ENCODE data around the gene GUCA2A. TPM values are rescaled to one million over a fixed set of nuclear protein-coding genes. Genes with fewer than 3 reads are reported as not detected.

Gene GUCA2A
- total RNA-seq, 1 donor from 2014 or later, result not detected

GRCh38 chr1:42179275-42179674, 14.7 kb upstream of the GUCA2A start:
- ATAC-seq, result no peak
- intact Hi-C loops (cut with DNase I), result loop anchor here (10.0 kb wide), 3 partner anchors 276 to 496 kb away; partner anchors contain the start of genes PPCS and ZMYND12
- DNase-seq (ENCODE audit: missing footprints), result no peak

DNA sequence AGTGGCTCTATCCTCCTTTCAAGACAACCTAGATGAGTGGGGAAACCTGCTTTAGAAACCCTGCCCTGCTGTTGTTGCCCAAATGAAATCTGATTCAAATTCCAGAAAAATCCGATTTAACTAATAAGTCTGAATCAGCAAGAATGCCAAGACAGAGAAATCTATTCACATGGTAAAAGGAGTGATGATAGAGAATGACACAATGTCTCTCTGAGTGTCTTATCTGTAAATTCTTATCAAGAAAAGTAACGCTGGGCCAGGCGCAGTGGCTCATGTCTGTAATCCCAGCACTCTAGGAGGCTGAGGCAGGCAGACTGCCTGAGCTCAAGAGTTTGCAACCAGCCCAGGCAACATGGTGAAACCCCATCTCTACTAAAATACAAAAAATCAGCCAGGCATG, 13.7 kb upstream of the GUCA2A start:
- DNase-seq (ENCODE audit: missing footprints) (no peak), ATAC-seq (no peak)
- intact Hi-C loops (cut with DNase I), result loop anchor here (10.0 kb wide), 3 partner anchors 277 to 497 kb away; partner anchors contain the start of genes PPCS and ZMYND12

DNA sequence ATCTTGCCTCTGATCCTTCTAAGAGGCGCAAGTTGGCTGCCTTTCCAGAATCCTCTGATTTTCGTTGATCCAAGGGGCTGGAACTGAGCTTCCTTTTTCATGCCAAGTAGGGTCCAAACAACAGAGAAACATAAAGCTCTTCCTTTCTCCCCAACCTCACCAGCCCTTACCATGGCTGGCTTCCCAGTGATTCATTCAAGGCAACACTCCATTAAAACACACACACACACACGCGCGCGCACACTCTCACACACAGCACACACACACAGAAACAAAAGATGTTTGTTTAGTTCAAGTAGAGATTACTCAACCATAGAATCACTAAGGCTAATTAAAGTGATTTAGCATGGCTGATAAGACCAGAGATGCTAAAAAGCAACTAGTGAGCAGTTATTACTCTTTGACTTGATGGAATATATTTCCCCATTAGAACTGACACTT, 13.0 kb upstream of the GUCA2A start:
- intact Hi-C loops (cut with DNase I), result loop anchor here (10.0 kb wide), 3 partner anchors 277 to 497 kb away; partner anchors contain the start of genes PPCS and ZMYND12
- DNase-seq (ENCODE audit: missing footprints), result no peak
- no peak for ATAC-seq

DNA sequence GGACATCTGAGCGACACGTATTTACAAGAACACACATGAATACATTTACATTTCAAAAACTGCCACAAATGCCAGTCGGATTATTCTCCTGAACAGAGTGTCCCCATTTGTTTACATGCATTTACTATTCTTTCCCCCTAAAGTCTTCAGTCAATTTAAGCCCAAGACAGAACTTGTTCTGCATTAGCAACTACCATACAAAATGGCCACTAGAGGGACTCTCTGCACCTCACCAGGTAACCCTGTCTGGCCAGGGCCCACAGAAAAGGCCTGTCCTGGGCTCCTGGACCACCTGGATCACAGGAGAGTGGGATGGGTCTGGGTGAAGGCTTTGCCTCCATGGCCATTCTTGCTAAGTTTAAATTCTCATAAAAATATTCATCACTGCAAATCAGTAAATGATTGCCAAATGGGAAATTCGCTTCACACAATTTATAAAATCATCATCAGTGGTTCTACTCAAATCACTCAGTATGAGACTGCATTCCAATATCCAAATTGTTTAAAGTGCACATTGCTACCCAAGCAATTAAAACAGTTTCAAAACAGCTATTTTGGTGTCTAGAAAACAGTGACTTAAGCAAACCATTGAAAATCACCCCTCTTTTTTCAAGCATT, 12.5 kb upstream of the GUCA2A start:
- ATAC-seq (no peak), DNase-seq (ENCODE audit: missing footprints) (no peak)
- intact Hi-C loops (cut with DNase I), result loop anchor here (10.0 kb wide), 3 partner anchors 278 to 498 kb away; partner anchors contain the start of genes PPCS and ZMYND12

- ATAC-seq (no peak), DNase-seq (ENCODE audit: missing footprints) (no peak)
- intact Hi-C loops (cut with DNase I), result loop anchor here (10.0 kb wide), 3 partner anchors 279 to 499 kb away; partner anchors contain the start of genes PPCS and ZMYND12
Measured at GRCh38 chr1:42175314-42176054, 10.9 kb upstream of the GUCA2A start.

DNA sequence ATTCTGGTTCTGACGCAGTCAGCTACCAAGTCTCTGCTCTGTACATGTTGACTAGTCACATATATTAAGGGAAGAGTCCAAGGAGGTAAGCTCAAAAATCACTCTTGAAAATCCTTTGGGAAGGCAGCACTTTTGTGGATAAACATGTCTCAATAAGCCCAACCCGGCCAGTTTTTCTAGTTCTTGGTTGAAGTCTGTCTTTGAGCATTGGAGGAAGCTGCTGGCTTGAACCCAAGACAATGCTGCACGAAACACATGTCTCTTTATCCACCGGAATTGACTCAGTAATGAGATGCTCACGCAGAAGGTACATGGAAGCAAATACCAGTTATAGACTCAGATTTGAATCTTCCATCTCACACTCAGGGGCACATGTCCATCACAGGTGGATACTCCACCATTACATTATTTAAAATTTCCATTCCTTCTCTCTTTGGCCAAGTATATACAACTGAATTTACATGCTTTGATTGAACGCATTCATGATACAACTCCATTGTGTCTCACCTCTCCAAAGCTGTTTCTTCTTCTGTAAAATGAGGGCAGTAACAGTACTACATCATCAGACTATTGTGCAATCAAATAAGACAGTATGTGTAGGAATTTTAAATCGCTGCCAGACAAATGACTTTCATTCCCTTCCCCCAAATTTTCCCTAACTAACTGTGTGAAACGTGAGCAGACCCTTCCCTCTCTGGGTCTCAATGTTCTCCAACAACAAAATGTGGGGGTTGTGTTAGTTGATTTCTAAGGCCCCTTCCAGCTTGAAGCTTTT, 9.6 kb upstream of the GUCA2A start:
- DNase-seq (ENCODE audit: missing footprints) (no peak), ATAC-seq (no peak)
- intact Hi-C loops (cut with DNase I), result loop anchor here (1.0 to 10.0 kb wide), 5 partner anchors 163 to 600 kb away; partner anchors contain the start of genes FOXJ3, PPCS and ZMYND12

DNA sequence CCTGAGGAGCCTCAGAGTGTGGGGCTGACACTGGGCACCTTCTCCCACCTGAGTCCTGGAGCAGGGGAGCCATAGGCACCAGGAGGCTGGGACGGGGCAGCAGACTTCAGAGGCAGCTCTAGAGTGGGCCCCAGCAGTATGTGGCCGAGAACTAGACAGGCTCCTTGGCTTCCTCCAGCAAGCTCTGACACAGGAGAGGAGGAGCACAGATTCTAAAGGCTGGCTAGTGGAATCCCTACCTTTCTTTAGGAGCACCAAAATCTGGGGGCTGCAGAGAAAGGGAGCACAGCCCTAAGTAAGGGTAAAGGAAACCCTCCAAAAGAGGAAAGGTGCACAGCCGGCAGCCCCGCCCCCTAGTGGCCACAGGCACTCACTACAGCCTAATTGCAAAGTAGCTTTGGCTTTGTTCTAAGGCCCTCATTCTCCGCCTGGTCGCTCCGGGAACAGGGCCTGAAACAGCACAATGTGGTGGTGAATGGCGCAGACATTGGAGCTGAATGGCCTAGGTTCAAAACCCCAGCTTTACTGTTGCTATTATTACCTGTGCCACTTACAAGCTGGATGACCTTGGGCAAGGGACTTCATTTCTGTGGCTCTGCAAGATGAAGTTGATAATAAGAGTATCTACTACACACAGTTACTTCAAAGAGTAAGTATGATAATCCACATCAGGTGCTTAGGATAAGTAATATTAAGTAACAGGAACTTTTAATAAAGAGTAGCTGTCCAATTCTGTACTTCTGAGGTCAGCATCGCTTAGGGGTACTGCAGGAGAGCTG, 8.8 kb upstream of the GUCA2A start:
- peak; percentile 92 for DNase-seq (ENCODE audit: missing footprints)
- ATAC-seq, result peak; percentile 40
- intact Hi-C loops (cut with DNase I), result loop anchor here (1.0 to 10.0 kb wide), 5 partner anchors 164 to 599 kb away; partner anchors contain the start of genes FOXJ3, PPCS and ZMYND12

GRCh38 chr1:42172381-42173133, 8.0 kb upstream of the GUCA2A start:
- ATAC-seq, result peak; percentile 79
- no peak for DNase-seq (ENCODE audit: missing footprints)
- intact Hi-C loops (cut with DNase I), result loop anchor here (1.0 to 10.0 kb wide), 6 partner anchors 25 to 598 kb away; partner anchors contain the start of genes FOXJ3, PPCS and ZMYND12

GRCh38 chr1:42171679-42172266, 7.2 kb upstream of the GUCA2A start:
- no peak for DNase-seq (ENCODE audit: missing footprints)
- intact Hi-C loops (cut with DNase I), result loop anchor here (1.0 to 10.0 kb wide), 5 partner anchors 24 to 503 kb away; partner anchors contain the start of genes FOXJ3, PPCS and ZMYND12
- ATAC-seq, result no peak

DNA sequence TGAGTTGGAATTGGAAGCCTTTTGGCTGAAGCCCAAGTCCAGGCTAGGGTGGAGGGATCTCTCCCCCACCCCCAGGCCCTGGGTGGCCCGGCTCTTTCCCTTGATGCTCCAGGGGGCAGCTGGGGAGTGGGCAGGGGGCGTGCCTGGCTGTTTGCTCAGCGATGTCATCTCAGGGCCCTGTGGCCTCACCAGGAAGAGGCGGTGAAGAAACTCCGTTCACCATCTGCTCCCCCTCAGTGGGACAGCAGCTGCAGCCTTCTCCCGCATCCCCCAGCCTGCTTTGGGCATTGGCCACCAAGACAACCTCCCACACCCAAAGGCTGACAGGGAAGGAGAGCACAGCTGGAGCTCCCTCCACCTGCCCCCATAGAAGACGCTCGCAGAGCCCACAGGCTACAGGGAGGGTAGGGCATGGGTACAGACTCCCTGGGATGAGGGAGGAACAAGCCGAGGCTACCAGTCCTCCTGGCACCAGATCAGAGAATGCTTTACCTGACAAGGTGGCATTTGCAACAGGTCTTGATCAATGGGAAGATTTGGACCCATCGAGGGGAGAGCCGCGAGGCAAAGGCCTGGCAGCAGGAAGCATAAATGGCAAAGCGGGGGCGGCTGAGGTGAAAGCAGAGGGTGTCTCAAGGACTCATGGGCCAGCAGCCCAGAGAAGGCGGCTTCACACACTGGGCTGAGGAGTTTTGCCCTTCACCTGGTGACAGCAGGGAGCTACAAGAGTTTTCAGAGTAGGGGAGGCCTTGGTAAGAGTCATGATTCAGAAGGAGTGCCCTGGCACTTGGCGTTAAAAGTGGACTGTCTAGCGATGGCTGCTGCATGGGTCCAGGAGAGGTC, 6.5 kb upstream of the GUCA2A start:
- ATAC-seq, result no peak
- DNase-seq (ENCODE audit: missing footprints), result no peak
- intact Hi-C loops (cut with DNase I), result loop anchor here (5.0 to 10.0 kb wide), 4 partner anchors 166 to 504 kb away; partner anchors contain the start of genes FOXJ3, PPCS and ZMYND12

DNA sequence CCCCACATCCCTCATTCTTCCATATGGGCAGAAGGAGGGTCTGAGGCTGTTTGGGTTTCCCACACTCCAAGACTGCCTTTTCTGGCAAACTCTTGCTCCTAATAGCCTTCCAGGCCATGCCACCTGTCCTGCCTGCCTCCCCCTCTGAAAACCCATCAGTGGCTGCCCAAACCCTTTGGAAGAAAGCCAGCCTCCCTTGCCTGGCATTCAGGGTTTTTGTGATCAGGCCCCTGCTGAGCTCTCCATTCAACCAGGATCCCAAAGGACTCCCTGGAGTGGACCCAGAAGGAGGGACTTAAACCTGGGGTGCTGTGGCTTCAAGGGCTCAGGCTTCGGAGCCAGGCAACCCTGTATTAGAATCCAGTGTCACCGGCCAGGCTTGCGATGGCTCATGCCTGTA, 4.2 kb upstream of the GUCA2A start:
- no peak for DNase-seq (ENCODE audit: missing footprints)
- intact Hi-C loops (cut with DNase I), result no loop called here
- ATAC-seq, result no peak

DNA sequence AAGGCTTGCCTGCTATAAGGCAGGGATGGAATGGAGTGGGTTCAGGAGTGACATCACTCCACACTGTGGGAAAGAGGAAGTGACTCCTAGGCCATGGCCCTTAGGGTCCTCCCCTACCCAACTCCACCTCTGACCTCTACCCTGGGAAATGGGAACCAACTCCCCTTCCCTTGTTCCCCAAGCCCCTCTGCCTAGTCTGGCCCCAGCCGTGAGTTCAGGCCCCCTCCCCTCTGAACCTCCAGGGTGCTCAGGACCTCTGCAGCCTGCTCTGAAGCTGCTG, 3.8 kb upstream of the GUCA2A start:
- intact Hi-C loops (cut with DNase I), result no loop called here

DNA sequence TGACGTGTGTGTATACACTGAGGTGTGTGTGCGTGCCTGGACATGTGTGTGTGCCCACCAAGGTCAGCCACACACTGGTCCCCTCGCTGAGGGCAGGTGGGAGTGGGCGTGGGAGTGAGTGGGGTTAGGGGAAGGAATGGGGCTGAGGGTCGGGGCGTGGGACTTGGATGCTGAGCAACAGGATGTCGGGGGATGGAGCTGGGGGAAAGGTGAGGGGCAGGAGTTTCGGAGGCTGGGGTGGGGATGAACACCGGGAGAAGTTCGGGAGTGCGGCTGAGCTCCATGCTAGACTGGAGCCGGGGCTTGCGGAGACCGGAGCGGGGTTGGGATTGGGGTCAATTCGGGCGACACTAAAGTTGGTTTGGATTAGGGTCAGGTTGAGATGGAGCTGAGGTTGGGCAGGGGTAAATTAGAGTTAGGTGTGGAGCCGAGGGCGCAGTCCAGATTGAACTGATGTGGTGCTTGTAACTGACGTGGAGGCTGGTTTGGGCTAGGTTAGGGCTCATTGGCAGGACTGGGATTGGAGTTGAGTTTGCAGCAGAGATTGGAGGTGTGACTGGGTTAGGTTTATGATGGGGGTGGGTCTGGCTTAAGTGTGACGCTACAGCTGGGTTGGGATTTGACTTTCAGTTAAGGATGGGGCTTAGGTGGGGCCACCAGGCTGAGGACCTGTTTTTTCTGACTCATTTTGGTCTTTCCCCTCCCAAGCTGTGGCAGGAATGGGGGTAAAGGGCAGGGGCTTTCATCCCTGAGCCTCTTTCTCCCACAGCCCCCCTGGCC, 3.3 kb upstream of the GUCA2A start:
- intact Hi-C loops (cut with DNase I), result no loop called here

More for the DNA sequence above, 3.8 kb upstream of the GUCA2A start:
- DNase-seq (ENCODE audit: missing footprints) (no peak), ATAC-seq (no peak)

DNA sequence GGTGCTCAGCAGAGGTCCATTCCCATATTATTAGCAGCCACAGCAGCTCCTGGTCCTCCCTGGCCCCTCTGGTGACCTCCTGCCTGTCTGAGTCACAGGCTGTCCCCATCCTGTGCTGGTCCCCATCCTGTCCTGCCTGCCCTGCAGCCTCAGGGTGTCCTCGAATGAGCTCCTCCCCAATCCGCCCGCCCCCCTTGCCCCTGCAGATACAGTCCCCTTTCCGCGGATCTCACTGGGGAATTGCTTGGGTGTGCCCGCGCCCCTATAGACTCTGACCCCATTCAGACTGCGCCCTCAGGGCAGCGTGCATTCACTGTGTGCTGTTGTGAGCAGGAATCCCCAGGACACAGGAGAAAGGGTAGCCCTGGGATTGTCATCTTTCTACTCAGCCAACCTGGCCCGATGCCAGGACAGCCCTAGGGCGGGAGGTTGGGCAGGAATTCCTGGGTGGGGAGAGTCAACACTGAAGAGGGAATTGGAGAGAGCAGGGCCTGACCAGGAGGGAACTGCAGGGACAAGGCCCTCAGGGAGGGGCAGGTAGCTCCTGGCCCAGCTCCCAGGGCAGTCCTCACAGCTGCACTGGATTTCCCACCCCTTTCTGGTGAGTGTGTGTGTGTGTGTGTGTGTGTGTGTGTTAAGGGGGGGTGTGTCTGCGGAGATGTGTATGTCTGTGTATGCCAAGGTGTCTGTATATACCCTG, 1.1 kb upstream of the GUCA2A start:
- DNase-seq (ENCODE audit: missing footprints) (no peak), ATAC-seq (peak; percentile 79)
- intact Hi-C loops (cut with DNase I), result no loop called here

More for the DNA sequence above, 3.3 kb upstream of the GUCA2A start:
- ATAC-seq, result no peak
- no peak for DNase-seq (ENCODE audit: missing footprints)

Measured in Right ventricle myocardium inferior (tissue), 1 donor.